ENCODE data around the gene ZBTB16.

Gene ZBTB16

GRCh38 chr11:114110952-114111947 is 51.7 kb downstream of the ZBTB16 start:
- H2AFZ ChIP-seq (ENCODE audit: low read depth, low read length) = no peak overlapping the region
- no peak overlapping the region for H3K9ac ChIP-seq (ENCODE audit: low read depth, low read length)
- no peak overlapping the region for H3K4me2 ChIP-seq (ENCODE audit: insufficient read depth, low read length)
- peaks cover 39% of the 10 kb centered on the region for H3K27me3 ChIP-seq (ENCODE audit: insufficient read depth, low read length, poor library complexity)
- peaks cover 10% of the 10 kb centered on the region for H4K20me1 ChIP-seq (ENCODE audit: insufficient read depth, low read length)
- no peak overlapping the region for H3K4me3 ChIP-seq (ENCODE audit: low read depth in 1 of 2, low read length in 2 of 2)
- no peak overlapping the region for H3K27ac ChIP-seq (ENCODE audit: low read length)
- no peaks in the 10 kb centered on the region for H3K9me3 ChIP-seq (ENCODE audit: insufficient read depth, low read length, severe bottlenecking)
- DNase-seq (no peak), ATAC-seq (ENCODE audit: insufficient read depth, low read depth) (no peak)
- H3K36me3 ChIP-seq (ENCODE audit: insufficient read depth, low read length) = no peaks in the 10 kb centered on the region
- H3K79me2 ChIP-seq (ENCODE audit: insufficient read depth, low read length) = no peaks in the 10 kb centered on the region
- TF ChIP-seq CTCF (IDR thresholded peaks at IDR 0.05; ENCODE audit: borderline replicate concordance, extremely low read depth, low read length, poor library complexity, severe bottlenecking) = no peak
- TF ChIP-seq EZH2 (IDR thresholded peaks at IDR 0.05; ENCODE audit: borderline replicate concordance, low read depth, low read length, severe bottlenecking) = no peak
- no peaks in the 10 kb centered on the region for H3K4me1 ChIP-seq (ENCODE audit: insufficient read depth, low read length)

- Histone ChIP-seq H3K4me3 (ENCODE audit: low read depth in 1 of 2, low read length in 2 of 2) (no peak overlapping the region), H3K9me3 (ENCODE audit: insufficient read depth, low read length, severe bottlenecking) (no peaks in the 10 kb centered on the region), H3K4me1 (ENCODE audit: insufficient read depth, low read length) (no peaks in the 10 kb centered on the region), H4K20me1 (ENCODE audit: insufficient read depth, low read length) (no peaks in the 10 kb centered on the region; the same call in 1 of the 2 replicates), H3K27me3 (ENCODE audit: insufficient read depth, low read length, poor library complexity) (peaks cover 15% of the 10 kb centered on the region), H3K4me2 (ENCODE audit: insufficient read depth, low read length) (no peak overlapping the region), H3K79me2 (ENCODE audit: insufficient read depth, low read length) (no peaks in the 10 kb centered on the region), H3K36me3 (ENCODE audit: insufficient read depth, low read length) (no peaks in the 10 kb centered on the region), H2AFZ (ENCODE audit: low read depth, low read length) (no peak overlapping the region), H3K27ac (ENCODE audit: low read length) (no peak overlapping the region), H3K9ac (ENCODE audit: low read depth, low read length) (no peak overlapping the region)
- ATAC-seq (ENCODE audit: insufficient read depth, low read depth) = no peak
- DNase-seq = no peak
- no peak for TF ChIP-seq CTCF (IDR thresholded peaks at IDR 0.05; ENCODE audit: borderline replicate concordance, extremely low read depth, low read length, poor library complexity, severe bottlenecking)
- TF ChIP-seq EZH2 (IDR thresholded peaks at IDR 0.05; ENCODE audit: borderline replicate concordance, low read depth, low read length, severe bottlenecking) = no peak
Measured at GRCh38 chr11:114115451-114115928, 56.0 kb downstream of the ZBTB16 start.

GRCh38 chr11:114116357-114116756 is 56.8 kb downstream of the ZBTB16 start:
- Histone ChIP-seq H3K4me1 (ENCODE audit: insufficient read depth, low read length) (no peaks in the 10 kb centered on the region), H3K36me3 (ENCODE audit: insufficient read depth, low read length) (no peaks in the 10 kb centered on the region), H3K9me3 (ENCODE audit: insufficient read depth, low read length, severe bottlenecking) (no peaks in the 10 kb centered on the region), H3K4me2 (ENCODE audit: insufficient read depth, low read length) (no peak overlapping the region), H4K20me1 (ENCODE audit: insufficient read depth, low read length) (no peaks in the 10 kb centered on the region; the same call in 1 of the 2 replicates), H3K4me3 (ENCODE audit: low read depth in 1 of 2, low read length in 2 of 2) (no peak overlapping the region), H2AFZ (ENCODE audit: low read depth, low read length) (no peak overlapping the region), H3K79me2 (ENCODE audit: insufficient read depth, low read length) (no peaks in the 10 kb centered on the region), H3K27me3 (ENCODE audit: insufficient read depth, low read length, poor library complexity) (peaks cover 20% of the 10 kb centered on the region), H3K27ac (ENCODE audit: low read length) (no peak overlapping the region), H3K9ac (ENCODE audit: low read depth, low read length) (no peak overlapping the region)
- TF ChIP-seq EZH2 (IDR thresholded peaks at IDR 0.05; ENCODE audit: borderline replicate concordance, low read depth, low read length, severe bottlenecking) = no peak
- TF ChIP-seq CTCF (IDR thresholded peaks at IDR 0.05; ENCODE audit: borderline replicate concordance, extremely low read depth, low read length, poor library complexity, severe bottlenecking) = no peak
- ATAC-seq (ENCODE audit: insufficient read depth, low read depth) (no peak), DNase-seq (no peak)

Data from DND-41 (cell line).